GM19395 (cell line): ENCODE measurements around the gene SPI1.

Experiments
- ATAC-seq: cut with Tn5 transposase; IDR thresholded peaks from one replicate; pipeline ENCODE4 v1.9.1; 2021; ENCODE audit warnings: mild to moderate bottlenecking, moderate library complexity; ENCODE audit not compliant: unreplicated experiment

Gene SPI1

DNA sequence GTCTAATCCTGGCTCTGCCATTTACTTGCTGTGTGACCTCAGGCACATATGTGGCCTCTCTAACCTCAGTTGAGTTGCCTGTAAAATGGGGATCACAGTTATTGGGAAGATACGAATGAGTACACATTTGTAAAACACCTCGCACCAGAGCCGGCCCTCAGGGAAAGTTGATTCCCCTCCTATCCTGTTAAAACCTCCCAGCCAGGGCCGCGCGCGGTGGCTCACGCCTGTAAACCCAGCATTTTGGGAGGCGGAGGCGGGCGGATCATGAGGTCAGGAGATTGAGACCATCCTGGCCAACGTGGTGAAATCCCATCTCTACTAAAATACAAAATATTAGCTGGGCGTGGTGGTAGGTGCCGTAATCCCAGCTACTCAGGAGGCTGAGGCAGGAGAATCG is 18.0 kb downstream of the SPI1 start:
- ATAC-seq: no peak

DNA sequence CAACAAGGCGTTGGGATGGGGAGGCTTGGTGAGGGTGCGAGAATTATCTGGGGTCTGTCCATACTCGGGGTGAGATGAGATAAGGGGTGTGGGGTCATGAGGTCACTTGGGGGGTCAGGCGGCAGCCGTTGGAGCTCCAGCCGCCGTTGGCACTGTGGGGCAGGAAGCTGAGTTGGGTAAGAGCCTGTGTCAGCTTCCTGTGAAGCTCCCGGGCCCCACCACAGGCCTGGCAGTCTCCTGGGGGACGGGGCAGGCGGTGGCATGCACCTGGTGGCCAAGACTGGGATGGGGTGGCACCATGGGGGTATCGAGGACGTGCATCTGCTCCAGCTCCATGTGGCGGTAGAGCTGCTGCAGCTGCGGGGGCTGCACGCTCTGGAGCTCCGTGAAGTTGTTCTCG is 18.8 kb downstream of the SPI1 start:
- ATAC-seq: no peak

- ATAC-seq: no peak
These were observed 19.2 kb downstream of the SPI1 start for GRCh38 chr11:47359162-47359561.

GRCh38 chr11:47358731-47359051 is 19.7 kb downstream of the SPI1 start:
- ATAC-seq: no peak

DNA sequence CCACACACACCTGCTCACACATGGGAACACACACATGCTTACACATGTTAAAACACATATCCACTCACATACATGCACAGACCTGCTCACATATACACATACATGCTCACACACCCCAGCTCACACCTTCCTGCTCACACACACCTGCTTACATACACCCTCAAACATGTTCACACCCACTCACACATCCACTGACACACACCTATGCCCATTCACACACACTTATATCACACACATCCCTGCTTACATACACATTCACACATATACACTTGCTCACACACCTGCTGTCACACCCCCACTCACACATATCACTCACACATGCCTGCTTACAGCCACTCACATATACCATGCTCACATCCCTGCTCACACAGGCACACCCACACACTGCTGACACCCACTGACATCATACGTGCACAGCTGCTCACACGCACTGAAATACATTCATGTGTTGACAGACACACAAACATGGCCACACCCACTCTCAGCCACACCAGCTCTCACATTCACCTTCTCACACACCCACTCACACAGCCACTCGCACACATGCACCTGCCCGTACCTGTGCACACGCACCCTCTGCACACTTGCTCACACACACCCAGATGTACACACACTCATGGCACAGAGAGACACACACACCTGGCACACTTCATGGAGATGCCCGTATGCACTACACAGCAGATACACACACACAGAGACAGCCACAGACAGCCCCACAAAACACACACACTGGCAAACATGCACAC is 20.2 kb downstream of the SPI1 start:
- no peak for ATAC-seq

- no peak for ATAC-seq
These were observed 21.4 kb downstream of the SPI1 start for GRCh38 chr11:47356998-47357329.

GRCh38 chr11:47356129-47356997 is 22.0 kb downstream of the SPI1 start:
- no peak for ATAC-seq

- ATAC-seq: no peak
These were observed 22.8 kb downstream of the SPI1 start for GRCh38 chr11:47355283-47356128.

DNA sequence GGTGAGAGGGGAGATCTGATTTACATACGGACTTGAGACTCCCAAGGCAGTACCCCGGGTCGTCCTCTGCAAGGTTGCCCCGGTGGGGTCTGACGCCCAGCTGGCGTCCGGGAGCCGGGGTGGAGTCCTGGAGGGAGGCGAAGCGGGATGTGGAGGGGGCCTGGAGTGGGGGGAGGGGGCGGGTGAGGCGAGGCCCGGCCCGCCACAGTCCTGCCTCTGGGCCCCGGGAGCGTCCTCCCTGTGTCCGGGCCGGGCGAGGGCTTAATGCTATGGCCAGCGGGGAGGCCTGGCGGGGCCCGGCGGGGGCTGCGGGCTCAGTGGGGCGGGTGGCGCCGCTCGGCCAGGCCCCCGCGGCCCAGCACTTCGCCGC is 23.4 kb downstream of the SPI1 start:
- no peak for ATAC-seq

- ATAC-seq: no peak
These were observed 24.2 kb downstream of the SPI1 start for GRCh38 chr11:47353978-47354774.

DNA sequence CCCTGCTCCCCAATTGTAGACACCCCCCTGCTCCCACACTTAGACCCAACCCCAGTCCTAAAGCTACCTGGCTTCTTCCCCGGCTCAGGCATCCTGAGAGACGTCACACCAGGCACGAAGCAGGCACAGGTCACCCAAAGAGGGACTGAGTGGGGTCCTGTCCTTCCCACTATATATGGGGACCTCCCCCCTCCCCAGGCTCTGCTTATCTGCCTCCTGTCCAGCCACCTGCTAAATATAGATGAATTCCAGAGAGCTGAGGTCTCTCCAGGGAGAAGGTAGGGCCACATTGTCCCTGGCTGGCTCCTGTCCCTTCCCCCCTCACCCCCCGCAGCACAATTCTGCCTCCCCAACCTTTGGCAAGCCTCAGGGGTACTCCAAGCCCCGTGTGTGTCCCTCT is 25.8 kb downstream of the SPI1 start, which contains the start of gene MYBPC3:
MYBPC3 (minus strand) TSS at position 147 of the 400 bp plus-strand sequence; CDS start at position 92, 55 bp downstream.
- no peak for ATAC-seq

DNA sequence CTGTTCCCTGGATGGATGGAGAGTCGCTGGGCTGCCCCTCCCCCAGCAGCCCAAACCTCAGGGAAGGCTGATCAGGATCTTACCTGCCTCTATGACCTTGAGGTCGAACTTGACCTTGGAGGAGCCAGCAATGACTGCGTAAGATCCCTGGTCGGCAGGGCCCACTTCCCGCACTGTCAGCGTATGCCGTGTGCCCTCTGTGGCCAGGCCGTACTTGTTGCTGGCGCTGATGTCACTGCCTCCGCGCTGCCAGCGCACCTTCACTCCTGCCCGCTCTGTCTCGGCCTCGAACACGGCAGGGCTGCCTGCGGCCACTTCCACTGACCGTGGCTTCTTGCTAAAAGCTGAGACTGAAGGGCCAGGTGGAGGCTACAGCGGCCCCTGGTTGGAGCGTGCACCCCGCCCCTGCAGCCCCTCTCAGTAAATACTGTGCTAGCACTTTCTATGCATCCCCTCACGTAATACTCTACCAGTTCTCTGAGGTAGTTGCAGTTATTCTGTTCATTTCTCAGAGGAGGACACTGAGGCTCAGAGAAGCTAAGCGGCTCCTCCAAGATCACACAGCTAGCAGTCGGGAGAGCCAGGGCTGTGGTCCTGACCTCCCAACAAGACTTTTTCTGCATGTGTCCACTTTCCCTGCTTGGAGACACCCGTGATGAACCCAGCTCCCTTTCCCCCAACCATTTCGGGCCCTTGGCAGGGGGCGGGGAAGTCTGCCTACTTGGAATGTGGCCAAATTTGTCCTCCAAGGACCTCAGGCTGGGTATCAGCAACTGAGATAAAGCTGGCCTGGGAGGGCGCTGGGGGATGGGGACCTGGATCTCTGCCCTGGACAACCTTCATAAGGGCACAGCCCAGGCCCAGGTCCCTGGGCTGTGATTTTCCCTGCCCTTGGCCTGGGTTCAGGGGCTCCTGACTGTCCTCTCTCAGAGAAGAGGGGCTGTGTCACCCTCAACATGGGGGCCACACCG is 26.9 kb downstream of the SPI1 start:
- ATAC-seq: no peak

DNA sequence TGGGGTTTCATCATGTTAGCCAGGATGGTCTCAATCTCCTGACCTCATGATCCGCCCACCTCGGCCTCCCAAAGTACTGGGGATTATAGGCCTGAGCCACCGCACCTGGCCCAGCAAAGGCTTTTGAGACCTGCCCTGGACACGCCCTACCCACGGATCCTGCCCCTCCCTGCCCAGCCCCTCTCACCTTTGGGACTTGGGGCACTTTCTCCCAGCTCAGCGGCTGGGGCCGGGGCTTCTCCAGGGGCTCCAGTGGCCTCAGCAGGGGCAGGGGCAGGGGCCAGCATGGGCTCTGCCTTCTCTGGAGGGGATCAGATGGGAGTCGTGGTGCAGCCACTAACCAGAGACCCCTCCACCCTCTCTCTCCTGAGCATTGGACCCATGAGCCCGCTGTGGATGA is 28.0 kb downstream of the SPI1 start:
- ATAC-seq: no peak

DNA sequence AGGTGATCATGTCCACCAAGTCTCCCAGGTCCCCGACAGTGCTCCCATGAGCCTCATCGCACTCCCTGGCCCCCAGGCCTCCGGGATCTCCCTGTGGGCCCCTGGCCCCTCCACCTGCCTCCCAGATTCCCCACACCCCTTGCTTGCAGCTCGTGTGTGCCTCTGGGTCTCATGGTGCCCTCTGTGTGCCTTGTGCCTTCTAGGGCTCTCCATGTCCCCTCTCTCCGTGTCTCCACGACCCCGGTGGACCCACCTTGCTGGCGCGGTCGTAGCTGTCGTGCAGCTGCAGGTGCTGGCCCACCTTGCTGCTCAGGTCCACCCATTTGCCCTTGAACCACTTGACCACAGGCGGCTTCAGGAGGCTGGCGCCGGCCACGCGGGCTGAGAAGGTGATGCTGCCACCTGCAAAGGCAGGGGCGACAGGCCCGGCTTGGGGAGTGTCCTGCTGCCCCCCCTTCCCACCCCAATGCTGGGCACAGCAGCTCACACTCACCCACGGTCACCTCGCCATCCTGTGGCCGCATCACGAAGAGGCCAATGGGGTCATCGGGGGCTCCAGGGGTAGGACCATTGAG is 28.7 kb downstream of the SPI1 start:
- ATAC-seq: no peak

GRCh38 chr11:47348859-47349258 is 29.5 kb downstream of the SPI1 start:
- ATAC-seq: no peak

DNA sequence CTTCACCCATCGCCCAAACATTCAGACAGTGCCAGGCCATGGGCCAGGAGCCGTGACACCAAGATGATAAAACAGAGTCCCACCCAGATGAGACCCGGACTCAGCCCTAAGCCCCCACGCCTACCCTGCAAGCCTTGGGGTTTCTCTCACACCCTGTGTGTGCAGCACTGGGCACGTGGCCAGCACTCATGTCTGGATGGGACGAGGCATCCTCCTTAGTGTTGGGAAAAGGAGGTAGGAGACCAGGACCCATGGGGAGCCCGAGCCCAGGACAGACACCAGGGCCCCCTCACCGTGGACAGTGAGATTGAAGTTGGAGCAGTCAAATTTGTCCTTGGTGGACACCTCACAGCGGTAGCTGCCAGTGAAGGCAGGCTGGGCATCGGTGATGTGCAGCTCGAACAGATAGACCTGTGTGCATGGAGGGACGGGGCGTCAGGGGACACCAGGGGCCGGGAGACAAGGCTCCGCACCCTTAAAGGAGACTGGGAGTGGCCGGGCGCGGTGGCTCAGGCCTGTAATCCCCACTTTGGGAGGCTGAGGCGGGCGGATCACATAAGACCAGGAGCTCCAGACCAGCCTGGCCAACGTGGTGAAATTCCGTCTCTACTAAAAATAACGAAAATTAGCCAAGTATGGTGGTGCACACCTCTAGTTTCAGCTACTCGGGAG is 30.1 kb downstream of the SPI1 start:
- no peak for ATAC-seq

- ATAC-seq: no peak
These were observed 31.2 kb downstream of the SPI1 start for GRCh38 chr11:47347137-47347536.

DNA sequence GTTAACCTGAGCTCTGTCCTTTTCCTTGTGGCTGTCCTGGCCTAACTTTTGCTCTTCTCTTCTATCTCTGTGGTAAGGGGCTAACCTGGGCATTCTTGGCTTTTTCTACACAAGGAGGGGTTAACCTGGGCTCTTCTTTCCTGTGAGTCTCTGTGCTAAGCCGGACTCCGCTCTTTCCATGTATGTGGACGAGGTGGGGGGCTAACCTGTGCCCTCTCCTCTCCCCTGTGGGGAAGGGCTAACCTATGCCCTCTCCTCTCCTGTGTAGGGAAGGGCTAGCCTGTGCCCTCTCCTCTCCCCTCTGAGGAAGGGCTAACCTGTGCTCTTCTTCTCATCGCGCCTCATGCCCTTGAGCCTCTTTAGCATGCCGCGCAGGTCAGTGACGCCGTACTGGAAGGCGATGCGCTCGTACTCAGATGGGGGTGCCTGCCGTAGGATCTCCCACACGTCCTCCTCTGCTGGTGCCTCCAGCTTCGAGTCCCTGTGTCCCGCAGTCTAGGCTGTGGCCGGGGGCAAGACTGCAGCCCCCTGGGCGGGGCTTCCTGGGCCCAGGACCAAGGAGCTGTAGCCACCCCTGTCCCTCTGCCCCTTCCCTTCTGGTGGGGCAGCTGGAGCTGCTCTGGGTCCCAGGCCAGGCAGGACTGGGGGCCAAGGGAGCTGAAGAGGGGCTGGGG is 32.3 kb downstream of the SPI1 start:
- no peak for ATAC-seq
